Duodenal mucosa (tissue), 2 donors: ENCODE results near the gene UBR7.

Experiments
- H3K27ac ChIP-seq: one replicate; pipeline ENCODE4 v1.7.0; 2013; ENCODE audit warnings: low read depth, low read length
- H3K27me3 ChIP-seq, 2 donors: one replicate each; pipeline ENCODE4 v1.7.0; 2013; ENCODE audit warnings: low read length in 2 of 2, control low read depth in 1 of 2; ENCODE audit not compliant: insufficient read depth in 2 of 2, control insufficient read depth in 1 of 2
- H3K36me3 ChIP-seq, 2 donors: one replicate each; pipeline ENCODE4 v1.7.0; 2013; ENCODE audit warnings: low read length in 2 of 2, control low read depth in 1 of 2; ENCODE audit not compliant: insufficient read depth in 2 of 2, control insufficient read depth in 1 of 2
- H3K4me1 ChIP-seq, 2 donors: one replicate each; pipeline ENCODE4 v1.7.0; 2013; ENCODE audit warnings: low read length in 2 of 2, control low read depth in 1 of 2; ENCODE audit not compliant: insufficient read depth in 2 of 2, control insufficient read depth in 1 of 2
- H3K4me3 ChIP-seq, 2 donors: one replicate each; pipeline ENCODE4 v1.7.0; 2013; ENCODE audit warnings: low read length in 2 of 2, low read depth in 1 of 2
- H3K9ac ChIP-seq, 2 donors: one replicate each; pipeline ENCODE4 v1.7.0; 2013; ENCODE audit warnings: low read length in 2 of 2, low read depth in 1 of 2
- H3K9me3 ChIP-seq, 2 donors: one replicate each; pipeline ENCODE4 v1.7.0; 2013; ENCODE audit warnings: low read length in 2 of 2, control low read depth in 1 of 2; ENCODE audit not compliant: control insufficient read depth in 1 of 2

UBR7 gene

GRCh38 chr14:93276031-93276716 lies 69.1 kb downstream of the UBR7 start:
- Histone ChIP-seq H3K36me3 (peaks cover 0 to 16% of the 10 kb centered on the region in 2 donors), H3K9ac (no peak overlapping the region), H3K4me1 (no peaks in the 10 kb centered on the region), H3K9me3 (no peaks in the 10 kb centered on the region), H3K27ac (no peak overlapping the region), H3K4me3 (no peak overlapping the region), H3K27me3 (no peaks in the 10 kb centered on the region)
